Measurements from ENCODE around the gene IL12RB1.

DNA sequence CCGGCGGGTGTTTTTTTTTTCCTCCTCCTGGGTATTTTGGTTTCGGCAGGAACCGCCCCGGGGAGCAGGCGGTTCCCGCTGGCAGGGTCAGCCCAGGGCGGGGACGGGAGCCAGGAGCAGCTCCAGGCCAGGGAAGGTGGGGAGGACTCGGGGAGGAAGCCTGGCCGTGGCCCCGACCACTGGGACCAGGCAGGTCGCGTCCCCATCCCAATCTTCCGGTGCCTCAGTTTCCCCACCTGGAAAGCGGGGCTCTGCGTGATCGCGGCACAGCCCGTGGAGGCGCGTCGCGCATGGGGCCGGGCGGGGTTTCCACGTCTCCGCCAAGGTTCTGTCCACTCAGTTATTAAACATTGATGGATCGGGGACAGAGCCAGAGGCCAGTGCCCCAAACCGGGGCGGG is 34.8 kb downstream of the IL12RB1 start:
- TF ChIP-seq, protein P1, sequence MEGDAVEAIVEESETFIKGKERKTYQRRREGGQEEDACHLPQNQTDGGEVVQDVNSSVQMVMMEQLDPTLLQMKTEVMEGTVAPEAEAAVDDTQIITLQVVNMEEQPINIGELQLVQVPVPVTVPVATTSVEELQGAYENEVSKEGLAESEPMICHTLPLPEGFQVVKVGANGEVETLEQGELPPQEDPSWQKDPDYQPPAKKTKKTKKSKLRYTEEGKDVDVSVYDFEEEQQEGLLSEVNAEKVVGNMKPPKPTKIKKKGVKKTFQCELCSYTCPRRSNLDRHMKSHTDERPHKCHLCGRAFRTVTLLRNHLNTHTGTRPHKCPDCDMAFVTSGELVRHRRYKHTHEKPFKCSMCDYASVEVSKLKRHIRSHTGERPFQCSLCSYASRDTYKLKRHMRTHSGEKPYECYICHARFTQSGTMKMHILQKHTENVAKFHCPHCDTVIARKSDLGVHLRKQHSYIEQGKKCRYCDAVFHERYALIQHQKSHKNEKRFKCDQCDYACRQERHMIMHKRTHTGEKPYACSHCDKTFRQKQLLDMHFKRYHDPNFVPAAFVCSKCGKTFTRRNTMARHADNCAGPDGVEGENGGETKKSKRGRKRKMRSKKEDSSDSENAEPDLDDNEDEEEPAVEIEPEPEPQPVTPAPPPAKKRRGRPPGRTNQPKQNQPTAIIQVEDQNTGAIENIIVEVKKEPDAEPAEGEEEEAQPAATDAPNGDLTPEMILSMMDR (IDR thresholded peaks at IDR 0.05): no peak
- no peak for TF ChIP-seq POLR2AphosphoS5 (IDR thresholded peaks at IDR 0.05)

All from stomach (tissue), 4 donors.